Choroid plexus epithelial cell (primary cell): ENCODE measurements around the gene CTNNA2.

ENCODE experiments used
- DNase-seq: peaks from one replicate; pipeline ENCODE4 v3.0.0-alpha.2; 2010; ENCODE audit warnings: low read depth
- H3K4me3 ChIP-seq: 2 replicates; pipeline ENCODE4 v1.5.1; 2011; ENCODE audit warnings: low read depth, mild to moderate bottlenecking, control low read depth, low read length, moderate library complexity
- TF ChIP-seq, protein P1 (sequence below): conservative IDR thresholded peaks from 2 replicates; pipeline ENCODE4 v1.5.1; 2011; ENCODE audit warnings: low read depth, mild to moderate bottlenecking, control low read depth, inconsistent platforms, low read length, moderate library complexity

CTNNA2 gene

DNA sequence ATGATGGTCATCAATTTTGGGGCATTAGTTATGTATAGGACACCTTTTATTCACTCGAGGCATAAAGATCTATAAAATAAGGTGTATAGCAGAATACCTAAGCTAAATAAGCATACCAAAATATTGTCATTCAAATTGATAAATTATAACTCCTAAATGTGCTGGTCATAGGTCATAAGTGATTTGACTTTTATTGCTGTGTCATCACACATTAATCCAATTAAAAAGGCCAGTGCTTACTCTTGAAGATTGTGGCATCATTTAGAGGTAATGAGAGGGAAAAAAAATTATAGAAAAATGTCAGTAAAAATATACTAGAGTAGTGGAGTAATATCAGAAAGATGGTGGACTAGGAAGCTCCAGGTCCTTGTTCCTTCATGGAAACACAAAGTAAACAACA, 1138.6 kb downstream of the CTNNA2 start:
- DNase-seq = no peak
- no peak overlapping the region for H3K4me3 ChIP-seq
- TF ChIP-seq, protein P1, sequence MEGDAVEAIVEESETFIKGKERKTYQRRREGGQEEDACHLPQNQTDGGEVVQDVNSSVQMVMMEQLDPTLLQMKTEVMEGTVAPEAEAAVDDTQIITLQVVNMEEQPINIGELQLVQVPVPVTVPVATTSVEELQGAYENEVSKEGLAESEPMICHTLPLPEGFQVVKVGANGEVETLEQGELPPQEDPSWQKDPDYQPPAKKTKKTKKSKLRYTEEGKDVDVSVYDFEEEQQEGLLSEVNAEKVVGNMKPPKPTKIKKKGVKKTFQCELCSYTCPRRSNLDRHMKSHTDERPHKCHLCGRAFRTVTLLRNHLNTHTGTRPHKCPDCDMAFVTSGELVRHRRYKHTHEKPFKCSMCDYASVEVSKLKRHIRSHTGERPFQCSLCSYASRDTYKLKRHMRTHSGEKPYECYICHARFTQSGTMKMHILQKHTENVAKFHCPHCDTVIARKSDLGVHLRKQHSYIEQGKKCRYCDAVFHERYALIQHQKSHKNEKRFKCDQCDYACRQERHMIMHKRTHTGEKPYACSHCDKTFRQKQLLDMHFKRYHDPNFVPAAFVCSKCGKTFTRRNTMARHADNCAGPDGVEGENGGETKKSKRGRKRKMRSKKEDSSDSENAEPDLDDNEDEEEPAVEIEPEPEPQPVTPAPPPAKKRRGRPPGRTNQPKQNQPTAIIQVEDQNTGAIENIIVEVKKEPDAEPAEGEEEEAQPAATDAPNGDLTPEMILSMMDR = no peak

DNA sequence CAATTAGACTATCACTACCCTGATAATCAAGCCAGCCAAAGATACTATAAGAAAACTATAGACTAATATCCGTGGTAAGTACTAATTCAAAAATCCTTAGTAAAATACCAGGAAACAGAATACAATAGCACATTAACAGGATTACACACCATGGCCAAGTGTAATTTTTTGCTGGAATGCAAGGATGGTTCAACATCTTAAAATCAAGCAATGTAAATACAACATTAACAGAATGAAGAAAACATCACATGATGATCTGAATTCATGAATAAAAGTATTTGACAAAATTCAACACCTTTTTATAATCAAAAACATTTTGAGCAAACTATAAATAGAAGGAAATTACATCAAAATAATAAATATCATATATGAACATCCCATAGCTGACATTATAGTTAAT, 1142.4 kb downstream of the CTNNA2 start:
- TF ChIP-seq, protein P1 = no peak
- no peak overlapping the region for H3K4me3 ChIP-seq
- peak; percentile 0 for DNase-seq

DNA sequence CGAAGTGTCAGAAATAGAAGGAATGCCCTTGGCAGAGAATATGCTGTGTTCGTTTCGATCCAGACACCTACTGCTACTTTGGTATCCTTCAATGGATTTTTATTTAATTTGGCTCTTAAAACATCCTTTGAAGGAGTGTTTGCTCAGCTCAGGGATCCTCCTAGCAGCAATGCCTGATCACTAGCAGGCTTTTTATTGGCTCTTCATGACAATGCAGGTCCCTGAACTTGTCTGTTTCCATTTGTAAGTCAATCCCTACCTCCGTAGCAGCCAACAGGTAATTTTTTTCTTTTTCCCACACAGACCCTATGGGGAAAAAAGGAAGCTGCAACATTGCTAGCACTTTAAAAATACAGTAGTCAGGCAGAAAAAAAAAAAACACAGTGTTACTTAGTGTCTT, 1157.9 kb downstream of the CTNNA2 start:
- no peak overlapping the region for H3K4me3 ChIP-seq
- TF ChIP-seq, protein P1 = no peak
- DNase-seq = no peak

DNA sequence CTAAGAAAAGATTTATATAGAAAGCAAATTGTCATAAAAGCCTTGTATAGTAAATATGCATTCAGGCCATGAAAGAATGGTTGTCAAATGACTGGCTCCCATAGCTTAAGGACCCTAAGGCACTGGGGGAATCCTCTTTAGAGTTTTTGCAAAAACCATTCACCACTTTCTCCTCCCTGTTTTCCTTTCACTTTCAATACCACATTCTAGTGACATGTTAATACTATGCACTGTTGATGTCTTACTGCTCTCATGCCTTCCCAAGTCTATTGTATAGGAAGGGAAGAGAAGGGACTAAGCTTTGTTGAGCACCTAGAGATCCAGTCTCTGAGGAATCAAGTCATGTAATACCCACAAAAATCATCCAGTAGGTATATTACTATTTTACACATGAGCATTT, 1174.7 kb downstream of the CTNNA2 start:
- TF ChIP-seq, protein P1 = no peak
- H3K4me3 ChIP-seq = no peak overlapping the region
- DNase-seq = no peak

DNA sequence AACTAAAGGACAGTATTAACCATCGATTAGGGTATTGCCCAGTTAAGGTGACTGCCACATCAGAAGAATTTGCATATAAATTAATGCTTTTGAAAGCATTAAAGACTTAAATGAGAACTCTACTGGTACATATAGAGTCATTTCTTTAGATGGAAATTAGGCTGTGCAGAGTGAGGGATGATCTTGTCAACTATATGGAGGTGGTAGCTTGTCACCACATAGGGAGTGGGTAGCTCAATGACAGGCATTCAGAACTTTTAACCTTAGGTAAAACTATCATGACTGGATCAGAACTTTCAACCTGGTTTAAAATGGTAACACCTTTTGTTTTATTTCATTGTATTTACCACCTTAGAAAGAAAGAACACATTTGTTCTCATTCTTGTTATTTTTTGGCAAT, 1176.3 kb downstream of the CTNNA2 start:
- TF ChIP-seq, protein P1 = no peak
- no peak overlapping the region for H3K4me3 ChIP-seq
- DNase-seq = no peak
